Hematopoietic multipotent progenitor cell (in vitro differentiated cells): ENCODE measurements around the gene IKBKE. TPM values are rescaled to one million over a fixed set of nuclear protein-coding genes. Genes with fewer than 3 reads are reported as not detected.
A peak's percentile ranks its signal among the peaks of the same experiment; 100 is the strongest.

Experiments used
- DNase-seq, 3 donors: peaks; one replicate each; pipeline ENCODE4 v3.0.0-alpha.2; 2011 to 2015; ENCODE audit warnings: low read depth in 2 of 3, low spot score in 2 of 3
- total RNA-seq: library from RNA; depleted of rRNA; stranded (reverse); fragments of >200 nt; gene quantifications from one replicate; pipeline ENCODE4 v1.2.3, GENCODE V29; 2012

The IKBKE gene
- total RNA-seq, 1 donor = 29.4 TPM

- DNase-seq = no peak
These were observed 17.2 kb upstream of the IKBKE start for GRCh38 chr1:206453111-206453510.

- DNase-seq = no peak
These were observed 15.0 kb upstream of the IKBKE start for GRCh38 chr1:206455289-206455665.

GRCh38 chr1:206455666-206456344 lies 14.5 kb upstream of the IKBKE start:
- DNase-seq = peak in 1 of 3 donors; percentile 44

- peak in 2 of 3 donors; percentile 36 to 48 for DNase-seq
These were observed 13.5 kb upstream of the IKBKE start for GRCh38 chr1:206456577-206457370.

- no peak for DNase-seq
These were observed 12.7 kb upstream of the IKBKE start for GRCh38 chr1:206457408-206458120.

GRCh38 chr1:206459703-206460102 lies 10.6 kb upstream of the IKBKE start:
- no peak for DNase-seq

- no peak for DNase-seq
These were observed 9.3 kb upstream of the IKBKE start for GRCh38 chr1:206460836-206461426.

- peak; percentile 49 to 78 (median 56) for DNase-seq
These were observed 8.4 kb upstream of the IKBKE start for GRCh38 chr1:206461602-206462455.

- no peak for DNase-seq
These were observed 7.1 kb upstream of the IKBKE start for GRCh38 chr1:206463137-206463536.

- DNase-seq = no peak
These were observed 6.4 kb upstream of the IKBKE start for GRCh38 chr1:206463911-206464310.

- peak in 2 of 3 donors; percentile 61 to 82 for DNase-seq
These were observed 5.8 kb upstream of the IKBKE start for GRCh38 chr1:206464456-206464964.

- no peak for DNase-seq
These were observed 4.3 kb upstream of the IKBKE start for GRCh38 chr1:206465951-206466350.

GRCh38 chr1:206466840-206467649 lies 3.2 kb upstream of the IKBKE start:
- DNase-seq = no peak

GRCh38 chr1:206467915-206468314 lies 2.4 kb upstream of the IKBKE start:
- peak in 2 of 3 donors; percentile 59 to 84 for DNase-seq

- DNase-seq = no peak
These were observed 1.7 kb upstream of the IKBKE start for GRCh38 chr1:206468571-206468970.

- no peak for DNase-seq
These were observed 804 bp upstream of the IKBKE start for GRCh38 chr1:206469411-206469932.

GRCh38 chr1:206470692-206471414 lies 577 bp downstream of the IKBKE start:
- DNase-seq = peak in 2 of 3 donors; percentile 16 to 36

- DNase-seq = no peak
These were observed 1.1 kb downstream of the IKBKE start for GRCh38 chr1:206471415-206471801.
